ENCODE results near the gene TATDN3. TPM values are rescaled to one million over a fixed set of nuclear protein-coding genes. Genes with fewer than 3 reads are reported as not detected.

Gene TATDN3
- total and polyA plus RNA-seq, 2 of the 8 experiments (the other 6 are each of a cell fraction or from before 2014, with no cell fraction given), result 6.9 to 19.4 TPM

GRCh38 chr1:212752252-212752933 lies 39.3 kb upstream of the TATDN3 start (continued):
- TF ChIP-seq PHF8 (conservative IDR thresholded peaks at IDR 0.05; ENCODE audit: low read depth, low read length), result no peak
- no peak for TF ChIP-seq USF2 (IDR thresholded peaks at IDR 0.05; ENCODE audit: low read length)
- TF ChIP-seq EZH2 (IDR thresholded peaks at IDR 0.05; ENCODE audit: low read depth, low read length, severe bottlenecking), result no peak
- no peak for TF ChIP-seq ZNF274 (IDR thresholded peaks at IDR 0.05; ENCODE audit: borderline replicate concordance, extremely low read depth, low read length)
- TF ChIP-seq CBX8 (IDR thresholded peaks at IDR 0.05; ENCODE audit: borderline replicate concordance, low read depth, low read length), result no peak
- no peak for TF ChIP-seq BCL11A (IDR thresholded peaks at IDR 0.05; ENCODE audit: low read depth in 2 of 2, low read length in 2 of 2)
- TF ChIP-seq POLR2AphosphoS5 (IDR thresholded peaks at IDR 0.05; ENCODE audit: low read depth, low read length), result no peak
- no peak for TF ChIP-seq NRF1 (IDR thresholded peaks at IDR 0.05; ENCODE audit: low read depth, low read length)
- no peak for TF ChIP-seq YY1 (IDR thresholded peaks at IDR 0.05; ENCODE audit: low read depth, low read length)
- no peak for TF ChIP-seq CREB1 (IDR thresholded peaks at IDR 0.05)
- TF ChIP-seq SP4 (IDR thresholded peaks at IDR 0.05; ENCODE audit: low read length), result no peak
- no peak for TF ChIP-seq BRCA1 (IDR thresholded peaks at IDR 0.05; ENCODE audit: low read depth, low read length)
